Gastroesophageal sphincter (tissue), 3 donors: ENCODE measurements around the gene PSMF1.

Experiments
- POLR2A ChIP-seq, 2 donors: fragments of 450-650 bp; IDR thresholded peaks; one replicate each; pipeline ENCODE4 v1.6.1; 2017; ENCODE audit warnings: antibody characterized with exemption in 2 of 2, mild to moderate bottlenecking in 2 of 2, moderate library complexity in 1 of 2
- POLR2AphosphoS5 ChIP-seq: sonication (generic); formaldehyde crosslinking; IDR thresholded peaks from one replicate; pipeline ENCODE4 v1.6.1; 2017; ENCODE audit warnings: antibody characterized with exemption
- TF ChIP-seq, protein P1 (sequence below), 4 experiments: fragments of 200-600 bp in 2 of 4; fragments of 450-650 bp in 2 of 4; sonication (generic) in 1 of 4; IDR thresholded peaks; one replicate each; pipeline ENCODE4 v1.5.1; 2017 to 2019; ENCODE audit warnings: antibody characterized with exemption in 4 of 4, mild to moderate bottlenecking in 2 of 4, moderate library complexity in 2 of 4

DNA sequence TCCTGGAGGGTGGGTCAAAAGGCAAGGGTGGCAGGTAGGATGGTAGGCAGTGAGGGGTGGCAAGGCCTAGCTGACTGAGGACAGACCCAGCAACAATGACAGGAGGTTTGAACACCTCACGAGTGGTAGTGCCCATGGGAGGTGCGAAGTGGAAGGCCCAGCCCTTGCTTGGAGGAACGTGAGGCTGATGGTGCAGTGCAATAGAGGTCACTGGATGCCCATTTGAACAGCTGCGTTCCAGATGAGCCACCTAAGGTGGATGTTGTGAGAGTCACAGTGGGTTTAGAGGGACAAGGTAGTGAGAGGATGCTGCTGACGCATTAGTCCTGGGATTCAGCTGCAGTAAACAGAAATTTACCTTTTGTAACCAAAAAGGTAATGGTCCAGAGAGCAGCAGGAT is 50.8 kb downstream of the PSMF1 start:
- TF ChIP-seq, protein P1, sequence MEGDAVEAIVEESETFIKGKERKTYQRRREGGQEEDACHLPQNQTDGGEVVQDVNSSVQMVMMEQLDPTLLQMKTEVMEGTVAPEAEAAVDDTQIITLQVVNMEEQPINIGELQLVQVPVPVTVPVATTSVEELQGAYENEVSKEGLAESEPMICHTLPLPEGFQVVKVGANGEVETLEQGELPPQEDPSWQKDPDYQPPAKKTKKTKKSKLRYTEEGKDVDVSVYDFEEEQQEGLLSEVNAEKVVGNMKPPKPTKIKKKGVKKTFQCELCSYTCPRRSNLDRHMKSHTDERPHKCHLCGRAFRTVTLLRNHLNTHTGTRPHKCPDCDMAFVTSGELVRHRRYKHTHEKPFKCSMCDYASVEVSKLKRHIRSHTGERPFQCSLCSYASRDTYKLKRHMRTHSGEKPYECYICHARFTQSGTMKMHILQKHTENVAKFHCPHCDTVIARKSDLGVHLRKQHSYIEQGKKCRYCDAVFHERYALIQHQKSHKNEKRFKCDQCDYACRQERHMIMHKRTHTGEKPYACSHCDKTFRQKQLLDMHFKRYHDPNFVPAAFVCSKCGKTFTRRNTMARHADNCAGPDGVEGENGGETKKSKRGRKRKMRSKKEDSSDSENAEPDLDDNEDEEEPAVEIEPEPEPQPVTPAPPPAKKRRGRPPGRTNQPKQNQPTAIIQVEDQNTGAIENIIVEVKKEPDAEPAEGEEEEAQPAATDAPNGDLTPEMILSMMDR (IDR thresholded peaks at IDR 0.05) = no peak
- TF ChIP-seq POLR2AphosphoS5 = no peak
- TF ChIP-seq POLR2A (IDR thresholded peaks at IDR 0.05) = no peak
